UCSD-AML1 (cell line): ENCODE results near the gene RWDD1.
A peak's percentile ranks its signal among the peaks of the same experiment; 100 is the strongest.

Source experiments
- DNase-seq: peaks from one replicate; lab custom pipeline; 2025; ENCODE audit not compliant: unreplicated experiment; lab: John Stamatoyannopoulos, UW

RWDD1 gene

GRCh38 chr6:116557893-116558292 is 13.4 kb upstream of the RWDD1 start:
- no peak for DNase-seq

GRCh38 chr6:116560130-116560529 is 11.2 kb upstream of the RWDD1 start:
- no peak for DNase-seq

GRCh38 chr6:116561377-116562018 is 9.8 kb upstream of the RWDD1 start:
- peak; percentile 60 for DNase-seq

GRCh38 chr6:116562019-116562403 is 9.3 kb upstream of the RWDD1 start:
- DNase-seq = no peak

GRCh38 chr6:116562614-116563013 is 8.7 kb upstream of the RWDD1 start:
- DNase-seq = no peak

GRCh38 chr6:116563830-116564229 is 7.5 kb upstream of the RWDD1 start:
- no peak for DNase-seq

- no peak for DNase-seq
Observed at GRCh38 chr6:116564311-116564710, 7.0 kb upstream of the RWDD1 start.

- peak; percentile 9 for DNase-seq
Observed at GRCh38 chr6:116564921-116565872, 6.1 kb upstream of the RWDD1 start.

- no peak for DNase-seq
Observed at GRCh38 chr6:116568111-116568510, 3.2 kb upstream of the RWDD1 start.

GRCh38 chr6:116568821-116569755 is 2.2 kb upstream of the RWDD1 start:
- DNase-seq = peak; percentile 8

GRCh38 chr6:116571683-116572000 is 338 bp downstream of the RWDD1 start:
- DNase-seq = no peak

- peak; percentile 11 for DNase-seq
Observed at GRCh38 chr6:116572162-116572561, 858 bp downstream of the RWDD1 start.

- no peak for DNase-seq
Observed at GRCh38 chr6:116575227-116575626, 3.9 kb downstream of the RWDD1 start.

GRCh38 chr6:116577486-116577885 is 6.2 kb downstream of the RWDD1 start:
- DNase-seq = no peak

- DNase-seq = no peak
Observed at GRCh38 chr6:116578335-116578734, 7.0 kb downstream of the RWDD1 start.

- DNase-seq = no peak
Observed at GRCh38 chr6:116579143-116579542, 7.8 kb downstream of the RWDD1 start.

GRCh38 chr6:116580198-116580597 is 8.9 kb downstream of the RWDD1 start:
- no peak for DNase-seq

- DNase-seq = no peak
Observed at GRCh38 chr6:116586276-116586675, 15.0 kb downstream of the RWDD1 start.

GRCh38 chr6:116586738-116587137 is 15.4 kb downstream of the RWDD1 start:
- DNase-seq = no peak

GRCh38 chr6:116595247-116595646 is 23.9 kb downstream of the RWDD1 start:
- DNase-seq = no peak

- no peak for DNase-seq
Observed at GRCh38 chr6:116596815-116597214, 25.5 kb downstream of the RWDD1 start.
